H1 (cell line): Measurements from ENCODE around the gene LMAN1L. TPM values are rescaled to one million over a fixed set of nuclear protein-coding genes. Genes with fewer than 3 reads are reported as not detected.

Experiments used
- CTCF ChIA-PET: fragments of 300-600 bp; sonication (Branson Sonifier 250); formaldehyde crosslinking; loops from one replicate; lab custom pipeline; 2021; ENCODE audit not compliant: partially characterized antibody; lab: Charles Lee
- POLR2A ChIA-PET: fragments of 300-600 bp; sonication (Branson Sonifier 250); formaldehyde crosslinking; loops from one replicate; lab custom pipeline; 2021; ENCODE audit warnings: inconsistent platforms; ENCODE audit not compliant: partially characterized antibody; lab: Charles Lee
- DNase-seq, 2 experiments: peaks; one replicate each; pipeline versions ENCODE4 v3.0.0 to v3.0.0-alpha.2; 2010 to 2022; ENCODE audit warnings: low spot score in 2 of 2, low read depth in 1 of 2, mixed read lengths in 1 of 2
- FAIRE-seq: peaks from 2 replicates; lab custom pipeline; 2011; peaks lifted over from hg19 to GRCh38; lab: Jason Lieb, UNC
- H2AFZ ChIP-seq: 2 replicates; pipeline ENCODE4 v1.8.1; 2012; ENCODE audit warnings: low read length, inconsistent platforms
- H2AK5ac ChIP-seq: 2 replicates; pipeline ENCODE4 v1.6.1; 2013; ENCODE audit warnings: low read depth, low read length
- H2BK120ac ChIP-seq: replicated peaks from 2 replicates; pipeline ENCODE3; 2013; ENCODE audit warnings: low read depth, low read length, inconsistent platforms
- H2BK12ac ChIP-seq: 2 replicates; pipeline ENCODE4 v1.6.1; 2013; ENCODE audit warnings: low read depth, low read length
- H2BK15ac ChIP-seq: 2 replicates; pipeline ENCODE4 v1.6.1; 2013; ENCODE audit warnings: low read length
- H2BK20ac ChIP-seq: 2 replicates; pipeline ENCODE4 v1.6.1; 2013; ENCODE audit warnings: low read length
- H2BK5ac ChIP-seq: 2 replicates; pipeline ENCODE4 v1.6.1; 2013; ENCODE audit warnings: low read depth, low read length
- H3K14ac ChIP-seq: 2 replicates; pipeline ENCODE4 v1.6.1; 2013; ENCODE audit warnings: inconsistent platforms; ENCODE audit not compliant: insufficient read length
- H3K18ac ChIP-seq: 2 replicates; pipeline ENCODE4 v1.6.1; 2013; ENCODE audit warnings: low read length; ENCODE audit errors: extremely low read depth
- H3K23ac ChIP-seq: 2 replicates; pipeline ENCODE4 v1.6.1; 2013; ENCODE audit warnings: inconsistent platforms; ENCODE audit not compliant: insufficient read length
- H3K23me2 ChIP-seq: 2 replicates; pipeline ENCODE4 v1.6.1; 2013; ENCODE audit warnings: low read depth, low read length
- H3K27ac ChIP-seq: 2 replicates; pipeline ENCODE4 v1.6.1; 2011; ENCODE audit warnings: low read depth, low read length, inconsistent platforms
- H3K27me3 ChIP-seq, 4 experiments: replicated peaks in 1 of 4; 1 replicate in 1 of 4; 2 replicates in 3 of 4; pipeline versions ENCODE4 v1.6.1 to v1.8.1; 2011 to 2013; ENCODE audit warnings: low read length in 3 of 4, mild to moderate bottlenecking in 3 of 4, inconsistent platforms in 2 of 4, mixed read lengths in 2 of 4, moderate library complexity in 1 of 4; ENCODE audit not compliant: control insufficient read depth in 3 of 4, insufficient read depth in 3 of 4; ENCODE audit errors: extremely low read depth in 1 of 4
- H3K36me3 ChIP-seq, 4 experiments: 2 replicates each; pipeline versions ENCODE4 v1.6.1 to v1.8.1; 2011 to 2013; ENCODE audit warnings: mild to moderate bottlenecking in 4 of 4, low read length in 3 of 4, moderate library complexity in 2 of 4, control low read depth in 1 of 4, inconsistent platforms in 1 of 4; ENCODE audit not compliant: insufficient read depth in 4 of 4, control insufficient read depth in 2 of 4
- H3K4ac ChIP-seq: replicated peaks from 2 replicates; pipeline ENCODE3; 2013; ENCODE audit warnings: low read length, low read depth, mixed read lengths, inconsistent platforms; ENCODE audit not compliant: insufficient read length
- H3K4me1 ChIP-seq, 4 experiments: replicated peaks in 1 of 4; 1 replicate in 1 of 4; 2 replicates in 3 of 4; pipeline versions ENCODE4 v1.6.1 to v1.8.1; 2011 to 2013; ENCODE audit warnings: low read length in 3 of 4, inconsistent platforms in 2 of 4, mixed read lengths in 1 of 4; ENCODE audit not compliant: insufficient read depth in 4 of 4, control insufficient read depth in 3 of 4
- H3K4me2 ChIP-seq, 2 experiments: 2 replicates each; pipeline versions ENCODE4 v1.6.1 to v1.8.1; 2011 to 2013; ENCODE audit warnings: low read depth in 2 of 2, low read length in 2 of 2, control low read depth in 1 of 2, inconsistent platforms in 1 of 2, mild to moderate bottlenecking in 1 of 2; ENCODE audit not compliant: insufficient read depth in 1 of 2
- H3K4me3 ChIP-seq, 4 experiments: fragments of 200-600, 300-600 bp in 1 of 4; sonication (generic), shearing (Covaris generic), sonication (Bioruptor Twin) in 1 of 4; 2 replicates each; pipeline versions ENCODE4 v1.5.1 to v1.8.1; 2011 to 2016; ENCODE audit warnings: low read length in 4 of 4, low read depth in 3 of 4, control low read depth in 2 of 4, inconsistent platforms in 2 of 4, mild to moderate bottlenecking in 2 of 4, mixed read lengths in 1 of 4, moderate library complexity in 1 of 4; ENCODE audit not compliant: insufficient read depth in 2 of 4; ENCODE audit errors: extremely low read depth in 1 of 4
- H3K56ac ChIP-seq: replicated peaks from 2 replicates; pipeline ENCODE3; 2013; ENCODE audit warnings: low read depth, mild to moderate bottlenecking, mixed read lengths, low read length, inconsistent platforms; ENCODE audit not compliant: insufficient read length
- H3K79me1 ChIP-seq: 2 replicates; pipeline ENCODE4 v1.6.1; 2013; ENCODE audit warnings: low read depth, low read length, control low read depth
- H3K79me2 ChIP-seq, 2 experiments: 2 replicates each; pipeline versions ENCODE4 v1.6.1 to v1.8.1; 2012 to 2013; ENCODE audit warnings: low read length in 2 of 2, mild to moderate bottlenecking in 2 of 2, inconsistent platforms in 1 of 2; ENCODE audit not compliant: insufficient read depth in 2 of 2, control insufficient read depth in 1 of 2
- H3K9ac ChIP-seq, 4 experiments: replicated peaks in 1 of 4; 1 replicate in 1 of 4; 2 replicates in 3 of 4; pipeline versions ENCODE4 v1.6.1 to v1.8.1; 2011 to 2013; ENCODE audit warnings: low read depth in 3 of 4, low read length in 3 of 4, control low read depth in 2 of 4, mild to moderate bottlenecking in 2 of 4, moderate library complexity in 2 of 4, inconsistent platforms in 1 of 4; ENCODE audit errors: extremely low read depth in 1 of 4
- H3K9me3 ChIP-seq, 2 experiments: 2 replicates each; pipeline versions ENCODE4 v1.6.1 to v1.8.1; 2012 to 2013; ENCODE audit warnings: mild to moderate bottlenecking in 2 of 2, moderate library complexity in 2 of 2, control low read depth in 1 of 2, inconsistent platforms in 1 of 2, low read depth in 1 of 2, low read length in 1 of 2, mixed read lengths in 1 of 2; ENCODE audit not compliant: insufficient read depth in 2 of 2
- H4K20me1 ChIP-seq, 2 experiments: replicated peaks in 1 of 2; 2 replicates each; pipeline versions ENCODE3 to v1.8.1; 2011 to 2013; ENCODE audit warnings: inconsistent platforms in 2 of 2, low read length in 2 of 2, mild to moderate bottlenecking in 1 of 2; ENCODE audit not compliant: insufficient read depth in 2 of 2, control insufficient read depth in 1 of 2
- H4K5ac ChIP-seq: 2 replicates; pipeline ENCODE4 v1.6.1; 2013; ENCODE audit warnings: low read length, low read depth, mixed read lengths, inconsistent platforms; ENCODE audit not compliant: insufficient read length
- H4K8ac ChIP-seq: 2 replicates; pipeline ENCODE4 v1.8.0; 2013; ENCODE audit warnings: mild to moderate bottlenecking, moderate library complexity, low read length, inconsistent platforms; ENCODE audit not compliant: insufficient read depth; ENCODE audit errors: extremely low read depth
- H4K91ac ChIP-seq: replicated peaks from 2 replicates; pipeline ENCODE3; 2013; ENCODE audit warnings: low read length, mixed read lengths, inconsistent platforms; ENCODE audit not compliant: insufficient read length
- ASH2L ChIP-seq: fragments of 200-600, 300-600 bp; sonication (generic); IDR thresholded peaks from one replicate; pipeline ENCODE4 v1.7.1; 2017; ENCODE audit warnings: low read length
- CBX5 ChIP-seq: fragments of 300-800, 300-1000 bp; sonication (generic); IDR thresholded peaks from 2 replicates; pipeline ENCODE4 v1.7.1; 2016; ENCODE audit warnings: antibody characterized with exemption, low read length, low read depth
- CTCF ChIP-seq, 3 experiments: IDR thresholded peaks; 1 replicate in 2 of 3; 2 replicates in 1 of 3; pipeline versions ENCODE4 v1.5.1 to v1.6.1; 2011; ENCODE audit warnings: low read length in 3 of 3, mild to moderate bottlenecking in 3 of 3, inconsistent platforms in 2 of 3, low read depth in 1 of 3, moderate library complexity in 1 of 3; ENCODE audit not compliant: insufficient read depth in 1 of 3; ENCODE audit errors: control extremely low read depth in 1 of 3
- EGR1 ChIP-seq: IDR thresholded peaks from 2 replicates; pipeline ENCODE4 v1.6.1; 2011; ENCODE audit warnings: low read depth, low read length, borderline replicate concordance
- GABPA ChIP-seq: IDR thresholded peaks from 2 replicates; pipeline ENCODE4 v1.6.1; 2011; ENCODE audit warnings: mild to moderate bottlenecking, low read length, moderate library complexity, borderline replicate concordance; ENCODE audit not compliant: insufficient read depth
- GTF2F1 ChIP-seq: IDR thresholded peaks from 2 replicates; pipeline ENCODE4 v1.6.1; 2012; ENCODE audit warnings: low read depth, low read length, improper control_type of control experiment, borderline replicate concordance
- JUND ChIP-seq: IDR thresholded peaks from 2 replicates; pipeline ENCODE4 v1.6.1; 2011; ENCODE audit warnings: mild to moderate bottlenecking, improper control_type of control experiment, low read length
- POLR2AphosphoS5 ChIP-seq: IDR thresholded peaks from 2 replicates; pipeline ENCODE4 v1.6.1; 2011; ENCODE audit warnings: low read depth, low read length
- SIX5 ChIP-seq: IDR thresholded peaks from 2 replicates; pipeline ENCODE4 v1.6.1; 2011; ENCODE audit warnings: mild to moderate bottlenecking, low read depth, low read length
- SUZ12 ChIP-seq: fragments of 200-600 bp; sonication (generic); IDR thresholded peaks from 2 replicates; pipeline ENCODE4 v1.6.1; 2012; ENCODE audit warnings: mild to moderate bottlenecking, inconsistent platforms, low read length, moderate library complexity, mixed read lengths
- TAF7 ChIP-seq: optimal IDR thresholded peaks from 2 replicates; pipeline ENCODE3; 2011; ENCODE audit warnings: low read depth, mild to moderate bottlenecking, inconsistent platforms, low read length, moderate library complexity, borderline replicate concordance
- TBP ChIP-seq: IDR thresholded peaks from 2 replicates; pipeline ENCODE4 v1.6.1; 2011; ENCODE audit warnings: low read depth, low read length, improper control_type of control experiment
- TCF12 ChIP-seq: IDR thresholded peaks from 2 replicates; pipeline ENCODE4 v1.6.1; 2011; ENCODE audit warnings: low read depth, mild to moderate bottlenecking, low read length
- polyA plus RNA-seq, 7 experiments: library from polyadenylated mRNA; depleted of rRNA in 3 of 7; stranded (reverse) in 5 of 7; unstranded in 2 of 7; fragments of >200 nt in 5 of 7; fragments of 200-250 nt in 2 of 7; gene quantifications; 1 replicate in 5 of 7; 2 replicates in 1 of 7; 4 replicates in 1 of 7; pipeline versions ENCODE4 v1.2.1 to v1.2.3, GENCODE V29; 2011 to 2013; ENCODE audit warnings: missing spikeins in 2 of 7, mixed read lengths in 2 of 7
- total RNA-seq: library from RNA; stranded (reverse); fragmentation: NEBNext Ultra II Directional; extraction: Animal tissue kit (Norgen Biotek cat#: 25700); gene quantifications from 2 replicates; pipeline ENCODE4 v1.2.1, GENCODE V29; 2021

LMAN1L gene
- total and polyA plus RNA-seq, 2 of the 8 experiments (the other 6 are each of a cell fraction or from before 2014, with no cell fraction given) = not detected

DNA sequence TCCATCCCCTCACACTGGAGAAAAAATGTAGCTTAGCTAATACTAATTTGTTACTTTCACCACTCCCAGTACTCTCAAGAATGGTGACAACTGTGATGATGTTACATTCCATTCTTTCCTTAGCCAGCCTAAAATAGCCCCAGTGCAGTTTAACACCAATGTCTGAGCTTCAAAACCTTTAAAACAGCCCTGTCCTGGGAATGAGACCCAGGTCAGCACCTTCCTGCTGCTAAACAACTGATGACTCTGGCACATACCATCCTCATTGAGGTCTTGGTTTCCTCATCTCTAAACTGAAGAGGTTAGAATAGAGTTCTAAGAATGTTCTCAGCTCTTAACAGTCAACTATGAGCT is 56.7 kb downstream of the LMAN1L start:
- ChIA-PET POLR2A (interaction anchor here (0.8 to 2.4 kb wide), 8 partner anchors 8 to 37 kb away, joined by 3 to 10 read pairs (median 4); no protein-coding TSS in a partner anchor), CTCF (interaction anchor here (0.6 to 2.3 kb wide), 4 partner anchors 26 to 500 kb away, joined by 3 to 16 read pairs (median 6); partner anchors contain the start of gene ULK3)
- Histone ChIP-seq H3K4me2 (no peak overlapping the region), H4K20me1 (peaks cover 2 to 8% of the 10 kb centered on the region in 2 experiments), H2BK120ac (no peak overlapping the region), H3K4me1 (peaks cover 0 to 3% (median 0%) of the 10 kb centered on the region in 4 experiments; a peak in 1 of 7 replicates), H2AFZ (no peak overlapping the region), H2BK20ac (no peak overlapping the region), H3K27me3 (no peaks in the 10 kb centered on the region), H3K79me2 (peaks cover 0 to 55% of the 10 kb centered on the region in 2 experiments; a peak in 2 of 4 replicates), H2BK5ac (no peak overlapping the region), H3K9ac (no peak overlapping the region), H3K4ac (no peak overlapping the region), H3K9me3 (no peaks in the 10 kb centered on the region), H3K23me2 (peaks cover 6% of the 10 kb centered on the region; the same call in 1 of the 2 replicates), H4K91ac (no peak overlapping the region), H3K56ac (no peak overlapping the region), H3K79me1 (peaks cover 8% of the 10 kb centered on the region; the same call in 1 of the 2 replicates), H2AK5ac (no peak overlapping the region), H3K4me3 (no peak overlapping the region), H2BK12ac (no peak overlapping the region), H3K18ac (no peak overlapping the region), H4K5ac (no peak overlapping the region), H3K27ac (no peak overlapping the region), H4K8ac (no peak overlapping the region), H3K14ac (no peak overlapping the region), H3K36me3 (no peaks in the 10 kb centered on the region), H3K23ac (no peak overlapping the region), H2BK15ac (no peak overlapping the region)
- DNase-seq (no peak), FAIRE-seq (no peak)
- TF ChIP-seq TCF12 (no peak), CBX5 (no peak), EGR1 (no peak), TAF7 (no peak), GTF2F1 (no peak), SIX5 (no peak), GABPA (no peak), JUND (no peak), ASH2L (no peak), TBP (no peak), POLR2AphosphoS5 (no peak), CTCF (IDR thresholded peaks at IDR 0.05; ENCODE audit: control extremely low read depth in 1 of 3, insufficient read depth in 1 of 3, low read depth in 1 of 3, low read length in 3 of 3) (no peak), SUZ12 (no peak)
